GM23248 (cell line): ENCODE measurements around the gene PLEKHG1. TPM values are rescaled to one million over a fixed set of nuclear protein-coding genes. Genes with fewer than 3 reads are reported as not detected.

Experiments
- DNase-seq: peaks from one replicate; pipeline ENCODE4 v3.0.0-alpha.2; 2015
- H2AFZ ChIP-seq: fragments of 200-600 bp; sonication (generic); 2 replicates; pipeline ENCODE4 v1.6.1; 2016; ENCODE audit warnings: antibody characterized with exemption
- H3F3A ChIP-seq: fragments of 200-600 bp; sonication (generic); 2 replicates; pipeline ENCODE4 v1.6.1; 2016; ENCODE audit warnings: mild to moderate bottlenecking, antibody characterized with exemption, mixed run types; ENCODE audit not compliant: insufficient read depth
- H3K27ac ChIP-seq: fragments of 200-600 bp; sonication (generic); 2 replicates; pipeline ENCODE4 v1.5.1; 2016; ENCODE audit warnings: mild to moderate bottlenecking
- H3K27me3 ChIP-seq: fragments of 200-600 bp; sonication (generic); replicated peaks from 2 replicates; pipeline ENCODE4 v1.6.1; 2016; ENCODE audit warnings: mild to moderate bottlenecking; ENCODE audit not compliant: insufficient read depth
- H3K36me3 ChIP-seq: fragments of 200-600 bp; sonication (generic); 2 replicates; pipeline ENCODE4 v1.6.1; 2016; ENCODE audit warnings: low read depth, mild to moderate bottlenecking
- H3K4me1 ChIP-seq: fragments of 200-600 bp; sonication (generic); 2 replicates; pipeline ENCODE4 v1.6.1; 2016; ENCODE audit warnings: mild to moderate bottlenecking; ENCODE audit not compliant: insufficient read depth
- H3K4me2 ChIP-seq: fragments of 200-600 bp; sonication (generic); one replicate; pipeline ENCODE4 v1.6.1; 2016; ENCODE audit warnings: mild to moderate bottlenecking; ENCODE audit not compliant: unreplicated experiment
- H3K4me3 ChIP-seq: fragments of 200-600 bp; sonication (generic); 2 replicates; pipeline ENCODE4 v1.5.1; 2016; ENCODE audit warnings: mild to moderate bottlenecking
- H3K79me2 ChIP-seq: fragments of 200-600 bp; sonication (generic); 2 replicates; pipeline ENCODE4 v1.6.1; 2016; ENCODE audit warnings: mild to moderate bottlenecking; ENCODE audit not compliant: insufficient read depth
- H3K9ac ChIP-seq: fragments of 200-600 bp; sonication (generic); 2 replicates; pipeline ENCODE4 v1.6.1; 2016; ENCODE audit warnings: mild to moderate bottlenecking
- H3K9me2 ChIP-seq: fragments of 200-600 bp; sonication (generic); 2 replicates; pipeline ENCODE4 v1.6.1; 2016; ENCODE audit warnings: mixed run types, mild to moderate bottlenecking, moderate library complexity; ENCODE audit not compliant: insufficient read depth
- H3K9me3 ChIP-seq: fragments of 200-600 bp; sonication (generic); one replicate; pipeline ENCODE4 v1.6.1; 2017; ENCODE audit warnings: low read depth
- H4K20me1 ChIP-seq: fragments of 200-600 bp; sonication (generic); 2 replicates; pipeline ENCODE4 v1.6.0; 2016; ENCODE audit not compliant: insufficient read depth
- EZH2 ChIP-seq: fragments of 200-600 bp; sonication (generic); IDR thresholded peaks from 2 replicates; pipeline ENCODE4 v1.6.1; 2018; ENCODE audit warnings: antibody characterized with exemption, mild to moderate bottlenecking; ENCODE audit not compliant: insufficient read depth, poor library complexity, severe bottlenecking
- EZH2phosphoT487 ChIP-seq: fragments of 200-600 bp; sonication (generic); IDR thresholded peaks from 2 replicates; pipeline ENCODE4 v1.6.1; 2018; ENCODE audit warnings: antibody characterized with exemption, moderate library complexity, mild to moderate bottlenecking, low read depth; ENCODE audit not compliant: insufficient read depth
- WGBS, 2 experiments: methylation state at CpG; one replicate each; pipeline ENCODE4 v1.1.6; 2015 to 2017; ENCODE audit warnings: low lambda C conversion rate in 2 of 2, low coverage in 1 of 2; ENCODE audit errors: missing lambda C conversion rate in 2 of 2; 5-methylcytosine and 5-hydroxymethylcytosine counted together
- in situ Hi-C: fragments of 300-500 bp; cut with MboI; formaldehyde crosslinking; loops from 2 replicates; pipeline ENCODE4 v1.15.0; 2020
- polyA plus RNA-seq: library from polyadenylated mRNA; unstranded; fragments of >200 nt; fragmentation: Nextera tagmentation; extraction: Ambion mirVana; gene quantifications from 2 replicates; pipeline ENCODE4 v1.2.1, GENCODE V29; 2016
- total RNA-seq: library from RNA; depleted of rRNA; stranded (reverse); fragments of >200 nt; shearing (Covaris generic); gene quantifications from 2 replicates; pipeline ENCODE4 v1.2.3, GENCODE V29; 2014

PLEKHG1 gene
- total and polyA plus RNA-seq, 2 experiments from 2014 or later, result 0.11 to 0.51 TPM

- H3K27me3 ChIP-seq, result no peaks in the 10 kb centered on the region
- H3K9me3 ChIP-seq, result no peaks in the 10 kb centered on the region
- no peak overlapping the region for H3K27ac ChIP-seq
- H3K4me1 ChIP-seq, result peaks cover 21% of the 10 kb centered on the region
- no peak for TF ChIP-seq EZH2phosphoT487
- TF ChIP-seq EZH2, result no peak
- in situ Hi-C loops, result no loop called here
- H2AFZ ChIP-seq, result no peak overlapping the region
- no peaks in the 10 kb centered on the region for H3K36me3 ChIP-seq
- H3K9ac ChIP-seq, result no peak overlapping the region
- H3F3A ChIP-seq, result peaks cover 8% of the 10 kb centered on the region; the same call in 1 of the 2 replicates
- no peaks in the 10 kb centered on the region; the same call in 1 of the 2 replicates for H3K9me2 ChIP-seq
- DNase-seq, result no peak
- H4K20me1 ChIP-seq, result no peaks in the 10 kb centered on the region
- H3K4me2 ChIP-seq, result no peak overlapping the region
- H3K79me2 ChIP-seq, result no peaks in the 10 kb centered on the region
- WGBS, 2 experiments, result 62 to 65% methylated on average over 9 of the region's 9 CpGs
- no peak overlapping the region for H3K4me3 ChIP-seq
These were observed 32.4 kb downstream of the PLEKHG1 start for GRCh38 chr6:150631984-150632642.

- Histone ChIP-seq H3K4me1 (peaks cover 13% of the 10 kb centered on the region), H3K27ac (no peak overlapping the region), H3K27me3 (no peaks in the 10 kb centered on the region), H3K4me2 (no peak overlapping the region), H3K79me2 (no peaks in the 10 kb centered on the region), H3K9ac (no peak overlapping the region), H3K9me2 (no peaks in the 10 kb centered on the region; the same call in 1 of the 2 replicates), H3K36me3 (no peaks in the 10 kb centered on the region), H3K4me3 (no peak overlapping the region), H2AFZ (no peak overlapping the region), H3F3A (peaks cover 4% of the 10 kb centered on the region; the same call in 1 of the 2 replicates), H3K9me3 (no peaks in the 10 kb centered on the region), H4K20me1 (no peaks in the 10 kb centered on the region)
- 80 to 81% methylated on average over 13 of the region's 13 CpGs for WGBS, 2 experiments
- TF ChIP-seq EZH2phosphoT487 (no peak), EZH2 (no peak)
- in situ Hi-C loops, result no loop called here
- DNase-seq, result no peak
These were observed 33.2 kb downstream of the PLEKHG1 start for GRCh38 chr6:150632785-150633485.

GRCh38 chr6:150633486-150633834 is 33.8 kb downstream of the PLEKHG1 start:
- TF ChIP-seq EZH2phosphoT487 (no peak), EZH2 (no peak)
- DNase-seq, result no peak
- H3K4me1 ChIP-seq, result peaks cover 8% of the 10 kb centered on the region

GRCh38 chr6:150634176-150634963 is 34.7 kb downstream of the PLEKHG1 start:
- no peak overlapping the region for H3K27ac ChIP-seq
- H3K79me2 ChIP-seq, result no peaks in the 10 kb centered on the region
- 22 to 23% methylated on average over 3 to 4 of the region's 4 CpGs for WGBS, 2 experiments
- H3K4me1 ChIP-seq, result peaks cover 8% of the 10 kb centered on the region
- H3K9ac ChIP-seq, result no peak overlapping the region
- no peaks in the 10 kb centered on the region for H4K20me1 ChIP-seq
- H3F3A ChIP-seq, result no peaks in the 10 kb centered on the region
- H2AFZ ChIP-seq, result no peak overlapping the region
- no peaks in the 10 kb centered on the region for H3K36me3 ChIP-seq
- in situ Hi-C loops, result no loop called here
- TF ChIP-seq EZH2 (no peak), EZH2phosphoT487 (no peak)
- H3K9me2 ChIP-seq, result no peaks in the 10 kb centered on the region
- no peaks in the 10 kb centered on the region for H3K9me3 ChIP-seq
- no peaks in the 10 kb centered on the region for H3K27me3 ChIP-seq
- peak; percentile 29 for DNase-seq
- no peak overlapping the region for H3K4me3 ChIP-seq
- H3K4me2 ChIP-seq, result no peak overlapping the region

More at GRCh38 chr6:150633486-150633834, 33.8 kb downstream of the PLEKHG1 start:
- Histone ChIP-seq H3F3A (no peaks in the 10 kb centered on the region), H3K4me2 (no peak overlapping the region), H3K27ac (no peak overlapping the region), H3K4me3 (no peak overlapping the region), H3K9ac (no peak overlapping the region), H3K9me3 (no peaks in the 10 kb centered on the region), H3K79me2 (no peaks in the 10 kb centered on the region), H3K36me3 (no peaks in the 10 kb centered on the region), H4K20me1 (no peaks in the 10 kb centered on the region), H3K27me3 (no peaks in the 10 kb centered on the region), H2AFZ (no peak overlapping the region), H3K9me2 (no peaks in the 10 kb centered on the region; the same call in 1 of the 2 replicates)
- 87 to 93% methylated on average over 4 of the region's 4 CpGs for WGBS, 2 experiments
- in situ Hi-C loops, result no loop called here
